B cell (primary cell): ENCODE measurements around the gene AKT3.

ENCODE experiments used
- EZH2 ChIP-seq: IDR thresholded peaks from 2 replicates; pipeline ENCODE4 v1.6.1; 2012; ENCODE audit warnings: borderline replicate concordance, low read depth, mild to moderate bottlenecking, moderate library complexity, low read length; ENCODE audit not compliant: insufficient read depth, poor library complexity, severe bottlenecking
- TF ChIP-seq, protein P1 (sequence below): fragments of 200-600 bp; IDR thresholded peaks from one replicate; pipeline ENCODE4 v1.8.0; 2022; ENCODE audit warnings: antibody characterized with exemption, mild to moderate bottlenecking

DNA sequence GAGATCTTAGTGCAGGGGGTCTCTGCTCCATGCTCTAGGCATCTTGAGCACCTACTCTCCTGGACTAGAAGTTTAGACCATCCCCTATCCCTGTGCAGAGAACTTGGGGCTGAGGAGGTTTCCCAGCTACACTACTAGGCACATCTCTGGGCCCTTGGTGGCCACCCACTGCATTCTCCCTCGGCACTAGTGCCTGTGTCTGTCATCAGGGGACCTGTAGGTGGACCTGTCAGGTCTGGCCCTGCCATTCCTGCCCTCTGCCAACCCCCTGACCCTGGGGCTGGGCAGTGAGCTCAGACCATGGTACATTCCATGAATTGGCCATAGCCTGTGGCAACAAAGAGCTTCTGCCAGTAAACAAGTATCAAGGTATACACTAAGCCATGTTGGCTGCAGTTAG lies 269.1 kb downstream of the AKT3 start:
- TF ChIP-seq, protein P1, sequence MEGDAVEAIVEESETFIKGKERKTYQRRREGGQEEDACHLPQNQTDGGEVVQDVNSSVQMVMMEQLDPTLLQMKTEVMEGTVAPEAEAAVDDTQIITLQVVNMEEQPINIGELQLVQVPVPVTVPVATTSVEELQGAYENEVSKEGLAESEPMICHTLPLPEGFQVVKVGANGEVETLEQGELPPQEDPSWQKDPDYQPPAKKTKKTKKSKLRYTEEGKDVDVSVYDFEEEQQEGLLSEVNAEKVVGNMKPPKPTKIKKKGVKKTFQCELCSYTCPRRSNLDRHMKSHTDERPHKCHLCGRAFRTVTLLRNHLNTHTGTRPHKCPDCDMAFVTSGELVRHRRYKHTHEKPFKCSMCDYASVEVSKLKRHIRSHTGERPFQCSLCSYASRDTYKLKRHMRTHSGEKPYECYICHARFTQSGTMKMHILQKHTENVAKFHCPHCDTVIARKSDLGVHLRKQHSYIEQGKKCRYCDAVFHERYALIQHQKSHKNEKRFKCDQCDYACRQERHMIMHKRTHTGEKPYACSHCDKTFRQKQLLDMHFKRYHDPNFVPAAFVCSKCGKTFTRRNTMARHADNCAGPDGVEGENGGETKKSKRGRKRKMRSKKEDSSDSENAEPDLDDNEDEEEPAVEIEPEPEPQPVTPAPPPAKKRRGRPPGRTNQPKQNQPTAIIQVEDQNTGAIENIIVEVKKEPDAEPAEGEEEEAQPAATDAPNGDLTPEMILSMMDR = no peak
- no peak for TF ChIP-seq EZH2
